Keratinocyte (primary cell): ENCODE measurements around the gene GTF3C5. TPM values are rescaled to one million over a fixed set of nuclear protein-coding genes. Genes with fewer than 3 reads are reported as not detected.

Source experiments
- DNase-seq: peaks from one replicate; pipeline ENCODE4 v3.0.0-alpha.2; 2011; ENCODE audit warnings: low read depth, missing footprints, low spot score
- FAIRE-seq: peaks from 2 replicates; lab custom pipeline; 2011; peaks lifted over from hg19 to GRCh38; lab: Jason Lieb, UNC
- H2AFZ ChIP-seq: 2 replicates; pipeline ENCODE4 v1.6.0; 2012; ENCODE audit warnings: low read length, control low read depth, inconsistent platforms; ENCODE audit not compliant: control insufficient read depth
- H3K27ac ChIP-seq: 2 replicates; pipeline ENCODE4 v1.5.1; 2011; ENCODE audit warnings: low read length; ENCODE audit not compliant: control insufficient read depth, insufficient read depth
- H3K27me3 ChIP-seq: 3 replicates; pipeline ENCODE4 v1.6.0; 2011; ENCODE audit warnings: low read length; ENCODE audit not compliant: control insufficient read depth, insufficient read depth; ENCODE audit errors: extremely low read depth
- H3K36me3 ChIP-seq, 2 experiments: 2 replicates in 1 of 2; 3 replicates in 1 of 2; pipeline ENCODE4 v1.5.1; 2011; ENCODE audit warnings: low read length in 2 of 2, mild to moderate bottlenecking in 1 of 2; ENCODE audit not compliant: control insufficient read depth in 2 of 2, insufficient read depth in 2 of 2; ENCODE audit errors: extremely low read depth in 1 of 2
- H3K4me1 ChIP-seq: 3 replicates; pipeline ENCODE4 v1.5.1; 2011; ENCODE audit warnings: low read length; ENCODE audit not compliant: control insufficient read depth, insufficient read depth; ENCODE audit errors: extremely low read depth
- H3K4me2 ChIP-seq: 3 replicates; pipeline ENCODE4 v1.6.0; 2011; ENCODE audit warnings: low read depth, low read length; ENCODE audit not compliant: control insufficient read depth, insufficient read depth; ENCODE audit errors: extremely low read depth
- H3K4me3 ChIP-seq, 3 experiments: fragments of 200-600 bp in 1 of 3; sonication (generic) in 1 of 3; 2 replicates in 2 of 3; 3 replicates in 1 of 3; pipeline ENCODE4 v1.5.1; 2011 to 2016; ENCODE audit warnings: low read length in 3 of 3, mild to moderate bottlenecking in 3 of 3, control low read depth in 2 of 3, inconsistent platforms in 1 of 3, low read depth in 1 of 3, mixed read lengths in 1 of 3, mixed run types in 1 of 3, moderate library complexity in 1 of 3; ENCODE audit not compliant: control insufficient read depth in 2 of 3, insufficient read depth in 2 of 3; ENCODE audit errors: extremely low read depth in 1 of 3
- H3K79me2 ChIP-seq: 2 replicates; pipeline ENCODE4 v1.6.0; 2012; ENCODE audit warnings: low read length; ENCODE audit not compliant: control insufficient read depth, insufficient read depth
- H3K9ac ChIP-seq: 3 replicates; pipeline ENCODE4 v1.6.0; 2011; ENCODE audit warnings: low read length; ENCODE audit not compliant: control insufficient read depth, insufficient read depth; ENCODE audit errors: extremely low read depth
- H3K9me1 ChIP-seq: 3 replicates; pipeline ENCODE4 v1.6.0; 2011; ENCODE audit warnings: low read length; ENCODE audit not compliant: control insufficient read depth, insufficient read depth; ENCODE audit errors: extremely low read depth
- H3K9me3 ChIP-seq: 2 replicates; pipeline ENCODE4 v1.5.1; 2012; ENCODE audit warnings: low read depth, low read length; ENCODE audit not compliant: control insufficient read depth
- H4K20me1 ChIP-seq: 3 replicates; pipeline ENCODE4 v1.6.0; 2011; ENCODE audit warnings: low read length; ENCODE audit not compliant: control insufficient read depth, insufficient read depth; ENCODE audit errors: extremely low read depth
- CTCF ChIP-seq, 3 experiments: IDR thresholded peaks in 1 of 3; conservative IDR thresholded peaks in 1 of 3; optimal IDR thresholded peaks in 1 of 3; 2 replicates in 2 of 3; 3 replicates in 1 of 3; pipeline versions ENCODE3 to v1.5.1; 2011; ENCODE audit warnings: low read length in 3 of 3, mild to moderate bottlenecking in 3 of 3, moderate library complexity in 2 of 3, control low read depth in 1 of 3, inconsistent platforms in 1 of 3; ENCODE audit not compliant: insufficient read depth in 2 of 3; ENCODE audit errors: extremely low read depth in 1 of 3
- EZH2 ChIP-seq: IDR thresholded peaks from one replicate; pipeline ENCODE4 v1.6.1; 2012; ENCODE audit warnings: inconsistent platforms, mild to moderate bottlenecking, low read length, moderate library complexity
- dilution Hi-C: fragments of 300-500 bp; cut with MboI; formaldehyde crosslinking; loops from one replicate; pipeline ENCODE4 v1.7.0; 2020; ENCODE audit warnings: low sequenced_read_pairs; ENCODE audit not compliant: extremely low pct_ligation_motif_present
- polyA plus RNA-seq, 5 experiments: library from polyadenylated mRNA; depleted of rRNA in 3 of 5; stranded (reverse) in 3 of 5; stranded (forward) in 1 of 5; unstranded in 1 of 5; fragments of >200 nt; gene quantifications; 1 replicate in 1 of 5; 2 replicates in 3 of 5; 3 replicates in 1 of 5; pipeline versions ENCODE4 v1.2.1 to v1.2.3, GENCODE V29; 2011 to 2012; ENCODE audit warnings: missing spikeins in 2 of 5, low read depth in 1 of 5, low replicate concordance in 1 of 5

Gene GTF3C5
- polyA plus RNA-seq, 1 donor (not counting 4 experiments of a cell fraction or from before 2014, with no cell fraction given), result 37.2 TPM

GRCh38 chr9:133046196-133046899 is 15.6 kb downstream of the GTF3C5 start:
- H3K79me2 ChIP-seq, result no peaks in the 10 kb centered on the region
- dilution Hi-C loops, result no loop called here
- no peak overlapping the region for H3K9ac ChIP-seq
- peaks cover 10% of the 10 kb centered on the region for H4K20me1 ChIP-seq
- H2AFZ ChIP-seq, result no peak overlapping the region
- TF ChIP-seq CTCF (optimal IDR thresholded peaks at IDR 0.05 in 1 of 3, IDR thresholded peaks at IDR 0.05 in 1 of 3, conservative IDR thresholded peaks at IDR 0.05 in 1 of 3; ENCODE audit: extremely low read depth in 1 of 3, insufficient read depth in 2 of 3, low read length in 3 of 3) (no peak), EZH2 (no peak)
- no peak for DNase-seq
- peaks cover 44 to 47% of the 10 kb centered on the region in 2 experiments for H3K36me3 ChIP-seq
- H3K4me1 ChIP-seq, result no peaks in the 10 kb centered on the region
- no peaks in the 10 kb centered on the region for H3K9me1 ChIP-seq
- H3K27me3 ChIP-seq, result no peaks in the 10 kb centered on the region
- FAIRE-seq, result no peak
- H3K9me3 ChIP-seq, result no peaks in the 10 kb centered on the region
- no peak overlapping the region for H3K27ac ChIP-seq
- no peak overlapping the region for H3K4me2 ChIP-seq
- H3K4me3 ChIP-seq, result no peak overlapping the region

- Histone ChIP-seq H4K20me1 (peaks cover 10% of the 10 kb centered on the region), H2AFZ (no peak overlapping the region), H3K4me3 (no peak overlapping the region), H3K9me3 (no peaks in the 10 kb centered on the region), H3K9ac (no peak overlapping the region), H3K36me3 (peaks cover 43 to 49% of the 10 kb centered on the region in 2 experiments), H3K9me1 (no peaks in the 10 kb centered on the region), H3K27ac (no peak overlapping the region), H3K79me2 (no peaks in the 10 kb centered on the region), H3K27me3 (no peaks in the 10 kb centered on the region), H3K4me1 (no peaks in the 10 kb centered on the region), H3K4me2 (no peak overlapping the region)
- TF ChIP-seq EZH2, result no peak
- no peak for TF ChIP-seq CTCF (optimal IDR thresholded peaks at IDR 0.05 in 1 of 3, IDR thresholded peaks at IDR 0.05 in 1 of 3, conservative IDR thresholded peaks at IDR 0.05 in 1 of 3; ENCODE audit: extremely low read depth in 1 of 3, insufficient read depth in 2 of 3, low read length in 3 of 3)
- FAIRE-seq (no peak), DNase-seq (no peak)
- dilution Hi-C loops, result no loop called here
Measured at GRCh38 chr9:133046900-133047295, 16.1 kb downstream of the GTF3C5 start.
